ENCODE data around the gene ZDHHC14. TPM values are rescaled to one million over a fixed set of nuclear protein-coding genes. Genes with fewer than 3 reads are reported as not detected.

Gene ZDHHC14
- total and polyA plus RNA-seq, 2 of the 8 experiments (the other 6 are each of a cell fraction or from before 2014, with no cell fraction given), result 2.9 to 5.3 TPM

DNA sequence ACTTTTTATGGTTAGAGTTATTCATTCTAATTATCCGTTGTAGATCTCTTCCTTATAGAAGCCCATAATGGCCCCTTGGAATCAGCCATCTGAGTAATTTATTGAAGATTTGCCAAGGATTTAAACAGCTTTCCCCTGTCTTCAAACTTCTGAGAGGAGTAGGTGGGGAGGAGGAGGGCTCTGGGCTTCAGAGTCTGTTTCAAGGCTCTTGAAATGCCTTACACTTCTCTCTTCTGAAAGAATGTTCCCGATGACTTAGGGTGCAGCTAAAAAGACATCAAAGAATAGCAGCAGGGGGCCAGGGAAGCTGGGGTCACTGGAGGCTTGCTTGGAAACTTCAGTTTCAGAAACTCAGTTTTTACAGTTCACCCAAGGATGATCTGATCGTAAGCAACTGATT is 165.3 kb downstream of the ZDHHC14 start:
- Histone ChIP-seq H3K79me1 (ENCODE audit: low read depth, low read length) (no peaks in the 10 kb centered on the region), H4K91ac (replicated peaks; ENCODE audit: insufficient read length, low read length) (no peak overlapping the region), H2AK5ac (ENCODE audit: low read depth, low read length) (no peak overlapping the region), H2BK12ac (ENCODE audit: low read depth, low read length) (no peak overlapping the region), H2BK20ac (ENCODE audit: low read length) (no peak overlapping the region), H4K8ac (ENCODE audit: extremely low read depth, insufficient read depth, low read length) (no peak overlapping the region), H3K79me2 (ENCODE audit: control insufficient read depth in 1 of 2, insufficient read depth in 2 of 2, low read length in 2 of 2) (no peaks in the 10 kb centered on the region), H3K27ac (ENCODE audit: low read depth, low read length) (no peak overlapping the region), H2BK15ac (ENCODE audit: low read length) (no peak overlapping the region), H3K4me3 (ENCODE audit: extremely low read depth in 1 of 4, insufficient read depth in 2 of 4, low read depth in 3 of 4, low read length in 4 of 4) (no peak overlapping the region), H3K23me2 (ENCODE audit: low read depth, low read length) (no peaks in the 10 kb centered on the region), H2BK120ac (replicated peaks; ENCODE audit: low read depth, low read length) (no peak overlapping the region), H2BK5ac (ENCODE audit: low read depth, low read length) (no peak overlapping the region), H3K23ac (ENCODE audit: insufficient read length) (no peak overlapping the region), H3K4me2 (ENCODE audit: insufficient read depth in 1 of 2, low read depth in 2 of 2, low read length in 2 of 2) (no peak overlapping the region), H3K9ac (replicated peaks in 1 of 4; ENCODE audit: extremely low read depth in 1 of 4, low read depth in 3 of 4, low read length in 3 of 4) (no peak overlapping the region), H3K27me3 (replicated peaks in 1 of 4; ENCODE audit: control insufficient read depth in 3 of 4, extremely low read depth in 1 of 4, insufficient read depth in 3 of 4, low read length in 3 of 4) (no peaks in the 10 kb centered on the region; a peak in 2 of 7 replicates), H3K18ac (ENCODE audit: extremely low read depth, low read length) (no peak overlapping the region), H4K5ac (ENCODE audit: insufficient read length, low read depth, low read length) (no peak overlapping the region), H2AFZ (ENCODE audit: low read length) (no peak overlapping the region), H3K4me1 (replicated peaks in 1 of 4; ENCODE audit: control insufficient read depth in 3 of 4, insufficient read depth in 4 of 4, low read length in 3 of 4) (peaks cover 0 to 10% (median 3%) of the 10 kb centered on the region in 4 experiments; a peak in 6 of 7 replicates), H3K56ac (replicated peaks; ENCODE audit: insufficient read length, low read depth, low read length) (no peak overlapping the region), H3K9me3 (ENCODE audit: insufficient read depth in 2 of 2, low read depth in 1 of 2, low read length in 1 of 2) (peaks cover 0 to 3% of the 10 kb centered on the region in 2 experiments; a peak in 1 of 4 replicates), H3K36me3 (ENCODE audit: control insufficient read depth in 2 of 4, insufficient read depth in 4 of 4, low read length in 3 of 4) (peaks cover 0 to 4% (median 0%) of the 10 kb centered on the region in 4 experiments; a peak in 1 of 8 replicates), H3K14ac (ENCODE audit: insufficient read length) (no peak overlapping the region), H3K4ac (replicated peaks; ENCODE audit: insufficient read length, low read depth, low read length) (no peak overlapping the region), H4K20me1 (replicated peaks in 1 of 2; ENCODE audit: control insufficient read depth in 1 of 2, insufficient read depth in 2 of 2, low read length in 2 of 2) (no peaks in the 10 kb centered on the region)
- CTCF ChIA-PET (ENCODE audit: partially characterized antibody), result interaction anchor here (1.0 to 1.3 kb wide), 2 partner anchors 19 to 25 kb away, joined by 3 read pairs; no protein-coding TSS in a partner anchor
- no peak for TF ChIP-seq SUZ12 (IDR thresholded peaks at IDR 0.05; ENCODE audit: low read length)
- no peak for TF ChIP-seq TBP (IDR thresholded peaks at IDR 0.05; ENCODE audit: low read depth, low read length)
- no peak for TF ChIP-seq CHD1 (IDR thresholded peaks at IDR 0.05; ENCODE audit: low read depth, low read length)
- no peak for TF ChIP-seq EP300 (IDR thresholded peaks at IDR 0.05; ENCODE audit: borderline replicate concordance in 1 of 2, low read depth in 2 of 2, low read length in 2 of 2)
- no peak for TF ChIP-seq RFX5 (IDR thresholded peaks at IDR 0.05; ENCODE audit: borderline replicate concordance, low read depth, low read length)
- TF ChIP-seq YY1 (IDR thresholded peaks at IDR 0.05; ENCODE audit: low read depth, low read length), result no peak
- TF ChIP-seq POU5F1 (IDR thresholded peaks at IDR 0.05; ENCODE audit: low read depth, low read length), result no peak
- no peak for TF ChIP-seq RAD21 (IDR thresholded peaks at IDR 0.05 in 1 of 2, conservative IDR thresholded peaks at IDR 0.05 in 1 of 2; ENCODE audit: low read depth in 2 of 2, low read length in 2 of 2)
- FAIRE-seq (no peak), DNase-seq (ENCODE audit: low read depth in 1 of 2, low spot score in 2 of 2) (no peak)
- WGBS, 2 experiments (ENCODE audit: extremely low coverage in 1 of 2, insufficient coverage in 1 of 2, insufficient read length in 1 of 2, insufficient replicate concordance in 2 of 2, low coverage in 1 of 2, low lambda C conversion rate in 2 of 2, missing lambda C conversion rate in 1 of 2), result 84% methylated on average over 3 of the region's 3 CpGs; no CpG with 5 or more reads in 1 of the 2 experiments
- POLR2A ChIA-PET (ENCODE audit: partially characterized antibody), result no interaction called here
